H9 (cell line): Measurements from ENCODE around the gene SLC2A11. TPM values are rescaled to one million over a fixed set of nuclear protein-coding genes. Genes with fewer than 3 reads are reported as not detected.

ENCODE experiments used
- DNase-seq: peaks from one replicate; pipeline ENCODE4 v3.0.0-alpha.2; 2017
- H2AFZ ChIP-seq: one replicate; pipeline ENCODE4 v1.6.1; 2013; ENCODE audit warnings: mild to moderate bottlenecking, low read length, control low read depth, moderate library complexity
- H2AK5ac ChIP-seq: 2 replicates; pipeline ENCODE4 v1.6.1; 2013; ENCODE audit warnings: low read length, control low read depth, mixed read lengths; ENCODE audit not compliant: insufficient read length
- H2BK120ac ChIP-seq: one replicate; pipeline ENCODE4 v1.6.1; 2013; ENCODE audit warnings: low read depth, mild to moderate bottlenecking, low read length, control low read depth, inconsistent platforms; ENCODE audit not compliant: poor library complexity, severe bottlenecking
- H2BK12ac ChIP-seq: 2 replicates; pipeline ENCODE4 v1.6.1; 2013; ENCODE audit warnings: low read length, control low read depth, mixed read lengths, low read depth; ENCODE audit not compliant: insufficient read length
- H2BK15ac ChIP-seq: 2 replicates; pipeline ENCODE4 v1.6.1; 2013; ENCODE audit warnings: low read depth, low read length, control low read depth
- H2BK20ac ChIP-seq: one replicate; pipeline ENCODE4 v1.6.1; 2013; ENCODE audit warnings: low read depth, mild to moderate bottlenecking, low read length, control low read depth, inconsistent platforms; ENCODE audit not compliant: poor library complexity, severe bottlenecking
- H2BK5ac ChIP-seq: 2 replicates; pipeline ENCODE4 v1.6.1; 2013; ENCODE audit warnings: low read length, control low read depth, mixed read lengths; ENCODE audit not compliant: insufficient read length
- H3K14ac ChIP-seq: 2 replicates; pipeline ENCODE4 v1.6.1; 2013; ENCODE audit warnings: low read length, control low read depth; ENCODE audit not compliant: insufficient read depth
- H3K18ac ChIP-seq: 2 replicates; pipeline ENCODE4 v1.6.1; 2013; ENCODE audit warnings: low read depth, mild to moderate bottlenecking, mixed read lengths, low read length, control low read depth; ENCODE audit not compliant: insufficient read length
- H3K23ac ChIP-seq: 2 replicates; pipeline ENCODE4 v1.6.1; 2013; ENCODE audit warnings: low read length, control low read depth, mixed read lengths, low read depth; ENCODE audit not compliant: insufficient read length
- H3K23me2 ChIP-seq: 2 replicates; pipeline ENCODE4 v1.6.1; 2013; ENCODE audit warnings: low read depth, mild to moderate bottlenecking, mixed read lengths, low read length, control low read depth; ENCODE audit not compliant: insufficient read length, poor library complexity, severe bottlenecking
- H3K27ac ChIP-seq: 2 replicates; pipeline ENCODE4 v1.5.1; 2013; ENCODE audit warnings: low read length, control low read depth, mixed read lengths, low read depth; ENCODE audit not compliant: insufficient read length
- H3K27me3 ChIP-seq: 2 replicates; pipeline ENCODE4 v1.6.1; 2013; ENCODE audit warnings: low read length, control low read depth, inconsistent platforms; ENCODE audit not compliant: insufficient read depth
- H3K4ac ChIP-seq: 2 replicates; pipeline ENCODE4 v1.6.1; 2013; ENCODE audit warnings: low read depth, mild to moderate bottlenecking, control low read depth, inconsistent platforms, low read length, moderate library complexity
- H3K4me1 ChIP-seq: 2 replicates; pipeline ENCODE4 v1.6.1; 2013; ENCODE audit warnings: low read length, control low read depth, inconsistent platforms; ENCODE audit not compliant: insufficient read depth
- H3K4me2 ChIP-seq: 2 replicates; pipeline ENCODE4 v1.6.1; 2013; ENCODE audit warnings: low read length, control low read depth, mixed read lengths; ENCODE audit not compliant: insufficient read length, insufficient read depth
- H3K56ac ChIP-seq: 2 replicates; pipeline ENCODE4 v1.6.1; 2013; ENCODE audit warnings: low read depth, mild to moderate bottlenecking, mixed read lengths, low read length, control low read depth; ENCODE audit not compliant: insufficient read length
- H3K79me1 ChIP-seq: 2 replicates; pipeline ENCODE4 v1.6.1; 2013; ENCODE audit warnings: low read depth, mild to moderate bottlenecking, moderate library complexity, low read length, control low read depth, inconsistent platforms; ENCODE audit not compliant: insufficient read depth, poor library complexity, severe bottlenecking
- H3K79me2 ChIP-seq: 2 replicates; pipeline ENCODE4 v1.6.1; 2013; ENCODE audit warnings: low read length, control low read depth, inconsistent platforms; ENCODE audit not compliant: insufficient read depth
- H3K9ac ChIP-seq: 2 replicates; pipeline ENCODE4 v1.6.1; 2013; ENCODE audit warnings: low read length, control low read depth, mixed read lengths; ENCODE audit not compliant: insufficient read length; ENCODE audit errors: extremely low read depth
- H3K9me3 ChIP-seq: one replicate; pipeline ENCODE4 v1.6.1; 2013; ENCODE audit warnings: low read depth, low read length, inconsistent platforms; ENCODE audit not compliant: control insufficient read depth
- H3T11ph ChIP-seq: one replicate; pipeline ENCODE4 v1.6.1; 2013; ENCODE audit warnings: mild to moderate bottlenecking, low read length, control low read depth, inconsistent platforms
- H4K20me1 ChIP-seq: one replicate; pipeline ENCODE4 v1.6.1; 2013; ENCODE audit not compliant: control insufficient read depth, insufficient read length, insufficient read depth
- H4K5ac ChIP-seq: 2 replicates; pipeline ENCODE4 v1.6.1; 2013; ENCODE audit warnings: low read depth, mild to moderate bottlenecking, mixed read lengths, low read length, control low read depth; ENCODE audit not compliant: insufficient read length
- H4K8ac ChIP-seq: replicated peaks from 2 replicates; pipeline ENCODE4 v1.6.1; 2013; ENCODE audit warnings: low read length, control low read depth, mixed read lengths, low read depth; ENCODE audit not compliant: insufficient read length
- H4K91ac ChIP-seq: 2 replicates; pipeline ENCODE4 v1.6.1; 2013; ENCODE audit warnings: low read depth, mild to moderate bottlenecking, moderate library complexity, mixed read lengths, low read length, control low read depth; ENCODE audit not compliant: insufficient read length
- H3K27ac Mint-ChIP-seq, 3 experiments: 2 replicates in 2 of 3; 3 replicates in 1 of 3; pipeline ENCODE4 v1.8.0; 2020 to 2021; ENCODE audit warnings: mixed read lengths in 3 of 3, mild to moderate bottlenecking in 1 of 3, moderate library complexity in 1 of 3
- H3K27me3 Mint-ChIP-seq: 2 replicates; pipeline ENCODE4 v1.8.0; 2021; ENCODE audit warnings: low read depth, mild to moderate bottlenecking, moderate library complexity, mixed read lengths
- H3K36me3 Mint-ChIP-seq, 3 experiments: 2 replicates in 2 of 3; 3 replicates in 1 of 3; pipeline ENCODE4 v1.8.0; 2020 to 2021; ENCODE audit warnings: low read depth in 3 of 3, mixed read lengths in 3 of 3; ENCODE audit not compliant: insufficient read depth in 1 of 3
- H3K4me1 Mint-ChIP-seq, 2 experiments: 2 replicates each; pipeline ENCODE4 v1.8.0; 2020; ENCODE audit warnings: mixed read lengths in 2 of 2
- H3K4me3 Mint-ChIP-seq, 2 experiments: 2 replicates in 1 of 2; 3 replicates in 1 of 2; pipeline ENCODE4 v1.8.0; 2020 to 2021; ENCODE audit warnings: mild to moderate bottlenecking in 2 of 2, mixed read lengths in 2 of 2, moderate library complexity in 1 of 2
- H3K9me3 Mint-ChIP-seq, 2 experiments: 2 replicates in 1 of 2; 3 replicates in 1 of 2; pipeline ENCODE4 v1.8.0; 2020; ENCODE audit warnings: mild to moderate bottlenecking in 2 of 2, mixed read lengths in 2 of 2, moderate library complexity in 1 of 2
- WGBS: extraction: QIAGEN DNeasy Blood & Tissue Kit; methylation state at CpG from one replicate; pipeline ENCODE4 v1.1.7; 2013; ENCODE audit warnings: missing lambda C conversion rate, low lambda C conversion rate, mixed read lengths; ENCODE audit not compliant: insufficient read length; ENCODE audit errors: extremely low coverage; 5-methylcytosine and 5-hydroxymethylcytosine counted together
- total RNA-seq: library from RNA; stranded (reverse); gene quantifications from 2 replicates; pipeline ENCODE4 v1.2.1, GENCODE V29; 2021
- TF ChIP-seq, protein P1 (sequence below): fragments of 200-600 bp; sonication (generic); conservative IDR thresholded peaks from 3 replicates; pipeline ENCODE4 v1.8.0; 2021; ENCODE audit warnings: antibody characterized with exemption, mild to moderate bottlenecking

SLC2A11 gene
- total RNA-seq, 1 experiment from 2014 or later, result 15.0 TPM

DNA sequence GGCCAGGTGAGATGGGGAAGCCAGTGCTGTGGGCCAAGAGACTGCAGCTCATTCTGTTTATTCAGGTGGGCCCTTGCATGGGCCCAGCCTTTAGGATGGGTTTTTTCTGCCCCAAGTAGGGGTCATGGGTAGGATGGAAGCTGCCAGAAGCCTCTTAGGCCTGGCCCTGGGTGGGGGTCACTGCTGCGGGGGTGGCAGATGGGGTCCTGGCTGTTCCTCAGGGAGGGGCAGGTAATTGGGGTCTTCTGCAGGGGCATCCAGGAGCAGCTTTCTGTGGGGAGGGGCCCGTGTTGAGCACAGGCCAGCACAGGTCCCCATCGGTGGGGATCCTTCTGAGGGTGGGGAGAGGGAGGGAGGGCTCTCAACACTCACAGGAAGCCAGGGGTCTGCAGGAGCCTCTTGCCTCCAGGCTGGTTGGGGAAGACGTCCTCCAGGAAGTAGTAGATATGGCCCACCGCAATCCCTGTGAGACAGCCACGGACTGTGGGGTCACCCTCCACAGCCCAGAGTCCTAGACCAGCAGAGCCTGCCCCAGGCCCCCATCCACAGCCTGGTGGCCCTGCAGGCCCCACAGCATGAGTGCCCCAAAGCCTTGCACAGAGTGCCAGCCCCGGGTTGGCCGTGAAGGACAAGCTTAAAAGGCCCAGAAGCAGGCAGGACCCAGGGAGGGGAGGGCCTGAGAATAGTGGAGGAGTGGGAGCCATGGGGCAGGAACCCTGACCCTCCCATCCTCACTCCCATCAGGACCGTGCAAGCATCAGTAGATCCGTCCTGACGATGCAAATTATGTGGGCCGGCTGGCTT lies 20.8 kb upstream of the SLC2A11 start:
- Histone ChIP-seq H2BK120ac (no peak overlapping the region), H3K4ac (no peak overlapping the region), H2AFZ (no peak overlapping the region), H4K5ac (no peak overlapping the region), H3K4me1 (no peaks in the 10 kb centered on the region; the same call in 1 of the 2 replicates), H3K9ac (no peak overlapping the region), H2AK5ac (no peak overlapping the region), H4K91ac (no peak overlapping the region), H3K14ac (no peak overlapping the region), H4K8ac (no peak overlapping the region), H2BK15ac (no peak overlapping the region), H2BK20ac (no peak overlapping the region), H2BK5ac (no peak overlapping the region), H3K9me3 (no peaks in the 10 kb centered on the region), H3K79me1 (no peaks in the 10 kb centered on the region), H2BK12ac (no peak overlapping the region), H3T11ph (no peak overlapping the region), H4K20me1 (no peaks in the 10 kb centered on the region), H3K4me2 (no peak overlapping the region), H3K23me2 (peaks cover 6% of the 10 kb centered on the region), H3K79me2 (no peaks in the 10 kb centered on the region), H3K18ac (no peak overlapping the region), H3K23ac (no peak overlapping the region), H3K56ac (no peak overlapping the region), H3K27ac (no peak overlapping the region), H3K27me3 (no peaks in the 10 kb centered on the region; the same call in 1 of the 2 replicates)
- Mint-ChIP-seq H3K36me3 (peaks cover 6 to 15% (median 11%) of the 10 kb centered on the region in 3 experiments; a peak in 6 of 7 replicates), H3K9me3 (peaks cover 0 to 3% of the 10 kb centered on the region in 2 experiments; a peak in 1 of 5 replicates), H3K27me3 (peaks cover 27% of the 10 kb centered on the region), H3K27ac (peak overlapping the region; percentile 6 to 68 (median 39); a peak in 2 of 7 replicates), H3K4me1 (peaks cover 19 to 26% of the 10 kb centered on the region in 2 experiments), H3K4me3 (peak overlapping the region; percentile 82 to 94)
- no CpG with 5 or more reads among the region's 12 CpGs for WGBS
- TF ChIP-seq, protein P1, sequence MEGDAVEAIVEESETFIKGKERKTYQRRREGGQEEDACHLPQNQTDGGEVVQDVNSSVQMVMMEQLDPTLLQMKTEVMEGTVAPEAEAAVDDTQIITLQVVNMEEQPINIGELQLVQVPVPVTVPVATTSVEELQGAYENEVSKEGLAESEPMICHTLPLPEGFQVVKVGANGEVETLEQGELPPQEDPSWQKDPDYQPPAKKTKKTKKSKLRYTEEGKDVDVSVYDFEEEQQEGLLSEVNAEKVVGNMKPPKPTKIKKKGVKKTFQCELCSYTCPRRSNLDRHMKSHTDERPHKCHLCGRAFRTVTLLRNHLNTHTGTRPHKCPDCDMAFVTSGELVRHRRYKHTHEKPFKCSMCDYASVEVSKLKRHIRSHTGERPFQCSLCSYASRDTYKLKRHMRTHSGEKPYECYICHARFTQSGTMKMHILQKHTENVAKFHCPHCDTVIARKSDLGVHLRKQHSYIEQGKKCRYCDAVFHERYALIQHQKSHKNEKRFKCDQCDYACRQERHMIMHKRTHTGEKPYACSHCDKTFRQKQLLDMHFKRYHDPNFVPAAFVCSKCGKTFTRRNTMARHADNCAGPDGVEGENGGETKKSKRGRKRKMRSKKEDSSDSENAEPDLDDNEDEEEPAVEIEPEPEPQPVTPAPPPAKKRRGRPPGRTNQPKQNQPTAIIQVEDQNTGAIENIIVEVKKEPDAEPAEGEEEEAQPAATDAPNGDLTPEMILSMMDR, result no peak
- DNase-seq, result no peak
